Measurements from ENCODE around the gene ETS1.

GRCh38 chr11:128589998-128590397 lies 2.6 kb upstream of the ETS1 start:
- TF ChIP-seq POLR2A (IDR thresholded peaks at IDR 0.05) (no peak), CTCF (IDR thresholded peaks at IDR 0.05) (no peak)

All from prostate gland (tissue), 2 donors.